ENCODE results near the gene CD200. TPM values are rescaled to one million over a fixed set of nuclear protein-coding genes. Genes with fewer than 3 reads are reported as not detected.

The CD200 gene
- total and polyA plus RNA-seq, 9 of the 15 experiments (the other 6 are each of a cell fraction or from before 2014, with no cell fraction given) = 0.13 TPM; not detected in 8

- ATAC-seq = no peak
- TF ChIP-seq ZNF134 (CRISPR knock-in tag; conservative IDR thresholded peaks at IDR 0.05) (no peak), SOX6 (IDR thresholded peaks at IDR 0.05) (no peak), RFX7 (CRISPR knock-in tag; IDR thresholded peaks at IDR 0.05) (no peak), MYNN (IDR thresholded peaks at IDR 0.05) (no peak), MYNN (CRISPR knock-in tag; IDR thresholded peaks at IDR 0.05) (no peak), ADNP (tag; IDR thresholded peaks at IDR 0.05) (no peak), PHF21A (IDR thresholded peaks at IDR 0.05; ENCODE audit: borderline replicate concordance, low read depth) (no peak), ZNF431 (CRISPR knock-in tag; IDR thresholded peaks at IDR 0.05) (no peak), CHD2 (IDR thresholded peaks at IDR 0.05; ENCODE audit: low read depth, low read length) (no peak), ZNF282 (CRISPR knock-in tag; IDR thresholded peaks at IDR 0.05) (no peak), KDM4B (IDR thresholded peaks at IDR 0.05; ENCODE audit: borderline replicate concordance in 2 of 2, low read depth in 1 of 2) (no peak), ZNF133 (CRISPR knock-in tag; IDR thresholded peaks at IDR 0.05) (no peak), RHOXF2B (CRISPR knock-in tag; conservative IDR thresholded peaks at IDR 0.05) (no peak), CUX1 (CRISPR knock-in tag; IDR thresholded peaks at IDR 0.05) (no peak), HMG20A (CRISPR knock-in tag; conservative IDR thresholded peaks at IDR 0.05) (no peak), ZNF184 (CRISPR knock-in tag; IDR thresholded peaks at IDR 0.05) (no peak), TRIM25 (IDR thresholded peaks at IDR 0.05; ENCODE audit: borderline replicate concordance) (no peak)
- TF ChIP-seq, protein P1, sequence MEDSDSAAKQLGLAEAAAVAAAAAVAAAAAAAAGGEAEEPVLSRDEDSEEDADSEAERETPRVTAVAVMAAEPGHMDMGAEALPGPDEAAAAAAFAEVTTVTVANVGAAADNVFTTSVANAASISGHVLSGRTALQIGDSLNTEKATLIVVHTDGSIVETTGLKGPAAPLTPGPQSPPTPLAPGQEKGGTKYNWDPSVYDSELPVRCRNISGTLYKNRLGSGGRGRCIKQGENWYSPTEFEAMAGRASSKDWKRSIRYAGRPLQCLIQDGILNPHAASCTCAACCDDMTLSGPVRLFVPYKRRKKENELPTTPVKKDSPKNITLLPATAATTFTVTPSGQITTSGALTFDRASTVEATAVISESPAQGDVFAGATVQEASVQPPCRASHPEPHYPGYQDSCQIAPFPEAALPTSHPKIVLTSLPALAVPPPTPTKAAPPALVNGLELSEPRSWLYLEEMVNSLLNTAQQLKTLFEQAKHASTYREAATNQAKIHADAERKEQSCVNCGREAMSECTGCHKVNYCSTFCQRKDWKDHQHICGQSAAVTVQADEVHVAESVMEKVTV (CRISPR knock-in tag; IDR thresholded peaks at IDR 0.05) = no peak
Observed at GRCh38 chr3:112341386-112341785, 8.4 kb downstream of the CD200 start.

More at GRCh38 chr3:112341386-112341785, 8.4 kb downstream of the CD200 start:
- FAIRE-seq (no peak), DNase-seq (ENCODE audit: extremely low read depth in 1 of 4, low spot score in 3 of 4) (no peak)
- intact Hi-C loops (cut with micrococcal nuclease) = no loop called here
- Histone ChIP-seq H3K9ac (ENCODE audit: insufficient read depth in 1 of 2, low read depth in 2 of 2, low read length in 2 of 2) (no peak overlapping the region), H3K9me3 (replicated peaks; ENCODE audit: control insufficient read depth, insufficient read depth, low read depth, low read length) (no peaks in the 10 kb centered on the region), H3K79me2 (ENCODE audit: control insufficient read depth, insufficient read depth, low read length) (no peaks in the 10 kb centered on the region), H3K27me3 (ENCODE audit: control insufficient read depth in 2 of 2, insufficient read depth in 2 of 2, low read length in 2 of 2) (no peaks in the 10 kb centered on the region; a peak in 1 of 5 replicates), H3K9me1 (ENCODE audit: control insufficient read depth, insufficient read depth, low read length) (no peaks in the 10 kb centered on the region), H3K36me3 (ENCODE audit: control insufficient read depth, insufficient read depth, low read length) (no peaks in the 10 kb centered on the region), H4K20me1 (replicated peaks; ENCODE audit: control insufficient read depth, insufficient read depth, low read length) (no peaks in the 10 kb centered on the region), H3K4me2 (ENCODE audit: insufficient read depth, low read length) (no peak overlapping the region), H2AFZ (ENCODE audit: low read depth, low read length) (no peak overlapping the region), H3K27ac (ENCODE audit: extremely low read depth, low read depth, low read length) (no peak overlapping the region), H3K4me1 (replicated peaks in 1 of 2; ENCODE audit: control insufficient read depth in 2 of 2, insufficient read depth in 2 of 2, low read length in 2 of 2) (no peaks in the 10 kb centered on the region), H3K4me3 (no peak overlapping the region)
- ChIA-PET POLR2A (no interaction called here), CTCF (ENCODE audit: low intra/inter-chr PET ratio) (no interaction called here)
- in situ Hi-C loops (cut with MboI) = no loop called here
- 0% methylated on average over 2 of the region's 2 CpGs for WGBS (ENCODE audit: insufficient coverage, low coverage, missing lambda C conversion rate)
- BruUV-seq (replicated peaks) = no TSS peak

Data from K562 (cell line).